ENCODE results near the gene SPRR1A. TPM values are rescaled to one million over a fixed set of nuclear protein-coding genes. Genes with fewer than 3 reads are reported as not detected.

SPRR1A gene, protein sequence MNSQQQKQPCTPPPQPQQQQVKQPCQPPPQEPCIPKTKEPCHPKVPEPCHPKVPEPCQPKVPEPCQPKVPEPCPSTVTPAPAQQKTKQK
- not detected in 2 replicates for total RNA-seq

DNA sequence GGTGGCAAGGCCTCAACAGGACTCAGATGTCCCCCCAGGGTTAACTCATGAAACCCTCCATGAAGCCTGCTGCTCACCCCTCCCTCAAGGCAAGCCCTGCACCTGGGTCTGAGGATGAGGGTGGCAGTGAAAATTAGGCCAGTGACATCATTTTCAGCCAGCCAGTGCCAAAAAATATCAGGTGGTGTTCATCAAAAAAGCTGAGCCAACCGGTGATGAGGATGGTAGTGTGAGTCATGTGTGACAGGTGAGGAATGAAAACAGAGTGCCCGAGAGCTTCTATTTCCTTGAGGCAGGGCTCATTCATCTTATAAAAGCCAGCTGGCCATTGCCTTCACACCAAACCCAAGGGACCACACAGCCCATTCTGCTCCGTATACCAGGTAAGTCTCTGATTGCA is at the start of gene SPRR1A:
Gene SPRR1A, plus strand, starts transcription at position 339 of the 400 bp plus-strand sequence. CDS start 1,150 bp downstream, outside the sequence.

GRCh38 chr1:152946651-152947256 is 37.1 kb upstream of the SPRR1A start, which contains the start of gene SPRR5:
SPRR5 (plus strand) TSS chr1:152947206; CDS start chr1:152948555, 1,349 bp downstream.

GRCh38 chr1:152970495-152970894 is 13.4 kb upstream of the SPRR1A start, which contains the start of gene SPRR4:
SPRR4 (plus strand) TSS chr1:152970648; CDS start chr1:152971891, 1,243 bp downstream.

DNA sequence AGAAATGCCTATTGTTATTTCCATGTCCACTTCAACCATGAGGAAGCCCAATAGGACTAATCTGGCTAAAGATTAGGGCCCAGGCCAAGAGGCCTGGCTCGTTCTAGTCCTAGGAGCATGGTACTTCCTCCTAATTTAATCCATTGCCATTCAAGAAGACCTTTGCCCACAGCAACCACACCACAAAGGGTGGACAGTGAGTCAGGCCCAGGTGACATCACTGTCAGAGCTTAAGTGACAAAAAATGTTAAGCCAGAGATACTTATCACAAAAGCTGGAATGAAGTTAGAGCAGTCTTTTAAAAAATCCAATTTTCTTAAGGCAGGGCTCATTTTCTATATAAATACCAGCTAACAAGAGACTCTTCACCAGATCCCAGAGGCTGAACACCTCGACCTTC is 17.5 kb downstream of the SPRR1A start, which contains the start of gene SPRR3:
Gene SPRR3, plus strand, starts transcription at position 368 of the 400 bp plus-strand sequence. CDS start 1,272 bp downstream, outside the sequence.

GRCh38 chr1:153030895-153031294 is 47.0 kb downstream of the SPRR1A start, which contains the start of gene SPRR1B:
SPRR1B (plus strand) TSS chr1:153031203; CDS start chr1:153032346, 1,143 bp downstream.

Small RNAs within 50 kb of the gene (small RNA-seq; reads per million reads assigned to genes)
- not detected for gene AL356867.1 (ENCODE audit: low replicate concordance)
- not detected for gene RF00322 (ENCODE audit: low replicate concordance)
- gene SPRR1A (ENCODE audit: low replicate concordance) = not detected

Other genes starting within 250 kb of the SPRR1A start
- not detected in 2 replicates for gene KPRP, start 226.1 kb upstream of the SPRR1A start, total RNA-seq
- gene LCE1F, start 208.9 kb upstream of the SPRR1A start, total RNA-seq = not detected in 2 replicates
- not detected in 2 replicates for gene LCE1E, start 197.8 kb upstream of the SPRR1A start, total RNA-seq
- gene LCE1D, start 187.4 kb upstream of the SPRR1A start, total RNA-seq = not detected in 2 replicates
- not detected in 2 replicates for gene LCE1C, start 177.4 kb upstream of the SPRR1A start, total RNA-seq
- not detected in 2 replicates for gene LCE1B, start 172.1 kb upstream of the SPRR1A start, total RNA-seq
- not detected in 2 replicates for gene LCE1A, start 156.6 kb upstream of the SPRR1A start, total RNA-seq
- gene LCE6A, start 141.2 kb upstream of the SPRR1A start, total RNA-seq = not detected in 2 replicates
- gene LCE7A, start 124.1 kb upstream of the SPRR1A start, total RNA-seq = not detected in 2 replicates
- not detected in 2 replicates for gene SMCP, start 105.8 kb upstream of the SPRR1A start, total RNA-seq
- 0.14 TPM in 1 of 2 replicates, not detected in the other for gene IVL, start 75.5 kb upstream of the SPRR1A start, total RNA-seq
- not detected in 2 replicates for gene SPRR5, start 36.9 kb upstream of the SPRR1A start, total RNA-seq
- not detected in 2 replicates for gene SPRR4, start 13.4 kb upstream of the SPRR1A start, total RNA-seq
- gene SPRR3, start 17.7 kb downstream of the SPRR1A start, total RNA-seq = not detected in 2 replicates
- not detected in 2 replicates for gene SPRR1B, start 47.1 kb downstream of the SPRR1A start, total RNA-seq
- gene SPRR2D, start 57.0 kb downstream of the SPRR1A start, total RNA-seq = not detected in 2 replicates
- not detected in 2 replicates for gene SPRR2A, start 73.4 kb downstream of the SPRR1A start, total RNA-seq
- gene SPRR2B, start 87.5 kb downstream of the SPRR1A start, total RNA-seq = not detected in 2 replicates
- not detected in 2 replicates for gene SPRR2E, start 110.4 kb downstream of the SPRR1A start, total RNA-seq
- not detected in 2 replicates for gene SPRR2F, start 129.4 kb downstream of the SPRR1A start, total RNA-seq
- not detected in 2 replicates for gene SPRR2G, start 166.8 kb downstream of the SPRR1A start, total RNA-seq
- gene LELP1, start 219.3 kb downstream of the SPRR1A start, total RNA-seq = not detected in 2 replicates
- gene PRR9, start 233.5 kb downstream of the SPRR1A start, total RNA-seq = 0.22 and 0.29 TPM in 2 replicates